ENCODE data around the gene CRMP1. TPM values are rescaled to one million over a fixed set of nuclear protein-coding genes. Genes with fewer than 3 reads are reported as not detected.

CRMP1 gene
- polyA plus RNA-seq, 1 experiment = 5.6 TPM

- Histone ChIP-seq H3K9me3 (ENCODE audit: control insufficient read depth, insufficient read depth, low read length) (no peaks in the 10 kb centered on the region; the same call in 1 of the 2 replicates), H3K27ac (ENCODE audit: low read depth, low read length) (no peak overlapping the region), H3K4me3 (ENCODE audit: low read depth, low read length) (no peak overlapping the region), H3K27me3 (ENCODE audit: control insufficient read depth, insufficient read depth, low read length) (no peaks in the 10 kb centered on the region)
- no peak for TF ChIP-seq CTCF (IDR thresholded peaks at IDR 0.05; ENCODE audit: low read depth, low read length)
- DNase-seq (ENCODE audit: low read depth, low spot score) = no peak
- ChIA-PET CTCF (no interaction called here), POLR2A (no interaction called here)
Measured at GRCh38 chr4:5784021-5784420, 108.9 kb downstream of the CRMP1 start.

GRCh38 chr4:5783486-5783885 is 109.4 kb downstream of the CRMP1 start:
- Histone ChIP-seq H3K27ac (ENCODE audit: low read depth, low read length) (no peak overlapping the region), H3K27me3 (ENCODE audit: control insufficient read depth, insufficient read depth, low read length) (no peaks in the 10 kb centered on the region), H3K9me3 (ENCODE audit: control insufficient read depth, insufficient read depth, low read length) (no peaks in the 10 kb centered on the region; the same call in 1 of the 2 replicates), H3K4me3 (ENCODE audit: low read depth, low read length) (no peak overlapping the region)
- POLR2A ChIA-PET = no interaction called here
- CTCF ChIA-PET = no interaction called here
- no peak for TF ChIP-seq CTCF (IDR thresholded peaks at IDR 0.05; ENCODE audit: low read depth, low read length)
- DNase-seq (ENCODE audit: low read depth, low spot score) = no peak

DNA sequence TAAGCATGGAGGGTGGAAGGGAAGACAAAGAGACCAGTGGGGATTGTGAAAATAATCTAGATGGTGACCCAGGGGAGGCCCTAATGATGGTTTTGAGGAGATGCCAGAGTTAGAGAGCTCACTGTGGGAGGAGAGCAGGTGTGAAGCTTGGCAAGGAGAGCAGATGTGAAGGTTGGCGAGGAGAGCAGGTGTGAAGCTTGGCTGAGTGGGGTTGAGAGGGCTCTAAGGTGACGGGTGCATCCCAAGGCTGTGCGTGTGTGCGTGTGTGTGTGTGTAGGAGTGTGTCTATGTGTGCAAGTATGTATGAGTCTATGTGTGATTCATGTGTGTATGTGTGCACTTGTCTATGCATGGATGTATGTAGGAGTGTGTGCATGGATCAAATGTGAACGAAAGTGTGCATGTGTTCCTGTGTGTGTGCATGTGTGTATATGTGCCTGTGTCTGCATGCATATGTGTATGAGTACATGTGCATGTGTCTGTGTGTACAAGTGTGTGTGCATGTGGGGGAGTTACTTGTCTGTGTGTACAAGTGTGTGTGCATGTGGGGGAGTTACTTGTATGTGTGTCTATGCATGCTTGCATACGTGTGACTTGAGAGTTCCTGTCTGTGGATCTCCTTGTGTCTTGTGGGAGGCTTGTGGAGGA is 109.9 kb downstream of the CRMP1 start:
- ChIA-PET CTCF (no interaction called here), POLR2A (no interaction called here)
- TF ChIP-seq CTCF (IDR thresholded peaks at IDR 0.05; ENCODE audit: low read depth, low read length) = no peak
- no peak for DNase-seq (ENCODE audit: low read depth, low spot score)
- Histone ChIP-seq H3K27ac (ENCODE audit: low read depth, low read length) (no peak overlapping the region), H3K27me3 (ENCODE audit: control insufficient read depth, insufficient read depth, low read length) (no peaks in the 10 kb centered on the region), H3K4me3 (ENCODE audit: low read depth, low read length) (no peak overlapping the region), H3K9me3 (ENCODE audit: control insufficient read depth, insufficient read depth, low read length) (no peaks in the 10 kb centered on the region; the same call in 1 of the 2 replicates)

- CTCF ChIA-PET = interaction anchor here (0.9 kb wide), 1 partner anchor 9 kb away, joined by 6 read pairs; no protein-coding TSS in a partner anchor
- POLR2A ChIA-PET = no interaction called here
- Histone ChIP-seq H3K27me3 (ENCODE audit: control insufficient read depth, insufficient read depth, low read length) (no peaks in the 10 kb centered on the region), H3K27ac (ENCODE audit: low read depth, low read length) (no peak overlapping the region), H3K4me3 (ENCODE audit: low read depth, low read length) (no peak overlapping the region), H3K9me3 (ENCODE audit: control insufficient read depth, insufficient read depth, low read length) (no peaks in the 10 kb centered on the region)
- no peak for TF ChIP-seq CTCF (IDR thresholded peaks at IDR 0.05; ENCODE audit: low read depth, low read length)
- DNase-seq (ENCODE audit: low read depth, low spot score) = no peak
Measured at GRCh38 chr4:5781691-5782090, 111.2 kb downstream of the CRMP1 start.

GRCh38 chr4:5780831-5781480 is 111.9 kb downstream of the CRMP1 start:
- CTCF ChIA-PET = no interaction called here
- DNase-seq (ENCODE audit: low read depth, low spot score) = no peak
- POLR2A ChIA-PET = no interaction called here

More at GRCh38 chr4:5780831-5781480, 111.9 kb downstream of the CRMP1 start:
- Histone ChIP-seq H3K27me3 (ENCODE audit: control insufficient read depth, insufficient read depth, low read length) (no peaks in the 10 kb centered on the region), H3K4me3 (ENCODE audit: low read depth, low read length) (no peak overlapping the region), H3K27ac (ENCODE audit: low read depth, low read length) (no peak overlapping the region), H3K9me3 (ENCODE audit: control insufficient read depth, insufficient read depth, low read length) (no peaks in the 10 kb centered on the region; the same call in 1 of the 2 replicates)
- no peak for TF ChIP-seq CTCF (IDR thresholded peaks at IDR 0.05; ENCODE audit: low read depth, low read length)
